Measurements from ENCODE around the gene KRT13.

GRCh38 chr17:41483991-41484826 is 21.2 kb downstream of the KRT13 start:
- TF ChIP-seq EZH2 (IDR thresholded peaks at IDR 0.05; ENCODE audit: borderline replicate concordance, low read length) = no peak
- TF ChIP-seq, protein P1, sequence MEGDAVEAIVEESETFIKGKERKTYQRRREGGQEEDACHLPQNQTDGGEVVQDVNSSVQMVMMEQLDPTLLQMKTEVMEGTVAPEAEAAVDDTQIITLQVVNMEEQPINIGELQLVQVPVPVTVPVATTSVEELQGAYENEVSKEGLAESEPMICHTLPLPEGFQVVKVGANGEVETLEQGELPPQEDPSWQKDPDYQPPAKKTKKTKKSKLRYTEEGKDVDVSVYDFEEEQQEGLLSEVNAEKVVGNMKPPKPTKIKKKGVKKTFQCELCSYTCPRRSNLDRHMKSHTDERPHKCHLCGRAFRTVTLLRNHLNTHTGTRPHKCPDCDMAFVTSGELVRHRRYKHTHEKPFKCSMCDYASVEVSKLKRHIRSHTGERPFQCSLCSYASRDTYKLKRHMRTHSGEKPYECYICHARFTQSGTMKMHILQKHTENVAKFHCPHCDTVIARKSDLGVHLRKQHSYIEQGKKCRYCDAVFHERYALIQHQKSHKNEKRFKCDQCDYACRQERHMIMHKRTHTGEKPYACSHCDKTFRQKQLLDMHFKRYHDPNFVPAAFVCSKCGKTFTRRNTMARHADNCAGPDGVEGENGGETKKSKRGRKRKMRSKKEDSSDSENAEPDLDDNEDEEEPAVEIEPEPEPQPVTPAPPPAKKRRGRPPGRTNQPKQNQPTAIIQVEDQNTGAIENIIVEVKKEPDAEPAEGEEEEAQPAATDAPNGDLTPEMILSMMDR (IDR thresholded peaks at IDR 0.05; ENCODE audit: low read length) = no peak

Measured in OCI-LY1 (cell line).